GM19324 (cell line): ENCODE results near the gene BCDIN3D.

Experiments
- ATAC-seq: cut with Tn5 transposase; IDR thresholded peaks from one replicate; pipeline ENCODE4 v1.9.1; 2021; ENCODE audit warnings: mild to moderate bottlenecking, moderate library complexity; ENCODE audit not compliant: unreplicated experiment, low FRiP score

The BCDIN3D gene

DNA sequence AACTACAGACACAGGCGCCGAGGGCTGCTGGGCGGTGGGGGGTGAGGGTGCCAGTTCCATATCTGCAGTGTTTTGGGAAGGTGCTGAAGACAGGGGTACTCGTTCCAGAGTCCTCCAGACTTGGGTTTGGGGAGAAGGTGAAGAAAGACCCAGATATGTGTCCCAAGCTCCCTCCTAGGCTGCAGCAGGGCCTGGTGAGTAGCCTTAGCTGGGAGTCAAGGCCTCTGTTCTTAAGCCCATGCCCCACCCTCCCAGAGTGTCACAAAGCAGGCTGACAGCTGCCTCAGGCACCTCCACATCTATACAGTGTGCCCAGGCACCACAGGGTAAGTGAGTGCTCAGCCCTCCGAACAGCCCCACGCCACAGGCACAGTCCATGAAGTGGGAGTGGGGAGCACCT lies 19.0 kb downstream of the BCDIN3D start:
- ATAC-seq: no peak

GRCh38 chr12:49823350-49823749 lies 19.6 kb downstream of the BCDIN3D start:
- ATAC-seq: no peak

DNA sequence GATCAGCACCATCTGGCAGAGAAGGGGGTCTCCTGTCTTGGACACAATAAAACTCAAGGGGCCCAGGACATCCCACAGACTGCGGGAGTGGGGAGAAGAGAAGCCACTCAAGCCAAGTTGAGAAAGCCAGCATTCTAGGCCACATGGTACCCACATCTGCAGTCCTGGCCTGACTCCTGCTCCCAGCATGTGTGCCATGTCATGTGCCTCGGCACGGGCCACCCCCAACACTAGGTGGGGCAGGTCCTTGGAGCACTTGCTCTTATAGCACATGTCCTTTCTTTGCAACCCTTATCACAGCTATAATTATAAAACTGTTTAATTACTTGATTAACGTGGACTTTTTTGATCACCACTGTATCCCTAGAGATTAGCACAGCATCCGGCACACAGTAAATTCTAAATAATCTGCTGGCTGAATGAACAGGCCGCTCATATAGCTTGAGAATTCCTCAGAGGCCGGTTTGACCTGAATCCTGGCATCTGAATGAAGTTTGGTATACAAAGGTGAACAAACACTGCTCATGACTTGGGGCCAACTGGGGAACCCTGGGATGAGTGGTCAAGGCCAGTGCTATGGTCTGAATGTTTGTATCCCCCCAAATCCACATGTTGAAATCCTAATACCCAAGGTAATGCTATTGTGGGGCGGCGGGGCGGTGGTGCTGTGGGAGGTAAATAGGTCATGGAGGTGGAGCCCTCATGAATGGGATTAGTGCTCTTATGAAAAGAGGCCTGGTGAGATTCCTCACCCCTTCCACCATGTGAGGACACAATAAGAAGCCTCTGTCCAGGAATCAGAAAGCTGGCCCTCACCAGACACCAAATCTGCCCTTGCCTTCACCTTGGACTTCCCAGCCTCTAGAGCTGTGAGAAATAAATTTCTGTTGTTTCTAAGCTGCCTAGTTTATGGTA lies 21.3 kb downstream of the BCDIN3D start:
- no peak for ATAC-seq

DNA sequence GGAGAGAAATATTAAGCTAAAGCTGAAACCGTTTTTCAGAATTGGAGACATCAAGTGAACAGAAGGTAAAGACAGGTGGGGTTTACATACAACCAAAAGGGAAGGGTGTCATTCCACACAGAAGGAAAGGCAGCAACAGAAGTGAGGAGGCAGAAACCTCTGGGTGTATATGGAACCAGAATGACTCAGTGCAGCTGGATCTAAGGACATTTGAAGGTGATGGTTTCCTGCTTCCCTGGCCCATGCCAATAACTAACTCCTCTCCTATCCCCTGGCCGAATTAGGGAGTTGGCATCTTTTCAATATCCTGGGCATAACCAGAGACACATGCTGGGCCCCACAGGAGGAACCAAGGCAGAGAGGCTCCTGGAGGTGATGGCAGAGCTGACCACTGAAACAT lies 23.1 kb downstream of the BCDIN3D start:
- no peak for ATAC-seq

DNA sequence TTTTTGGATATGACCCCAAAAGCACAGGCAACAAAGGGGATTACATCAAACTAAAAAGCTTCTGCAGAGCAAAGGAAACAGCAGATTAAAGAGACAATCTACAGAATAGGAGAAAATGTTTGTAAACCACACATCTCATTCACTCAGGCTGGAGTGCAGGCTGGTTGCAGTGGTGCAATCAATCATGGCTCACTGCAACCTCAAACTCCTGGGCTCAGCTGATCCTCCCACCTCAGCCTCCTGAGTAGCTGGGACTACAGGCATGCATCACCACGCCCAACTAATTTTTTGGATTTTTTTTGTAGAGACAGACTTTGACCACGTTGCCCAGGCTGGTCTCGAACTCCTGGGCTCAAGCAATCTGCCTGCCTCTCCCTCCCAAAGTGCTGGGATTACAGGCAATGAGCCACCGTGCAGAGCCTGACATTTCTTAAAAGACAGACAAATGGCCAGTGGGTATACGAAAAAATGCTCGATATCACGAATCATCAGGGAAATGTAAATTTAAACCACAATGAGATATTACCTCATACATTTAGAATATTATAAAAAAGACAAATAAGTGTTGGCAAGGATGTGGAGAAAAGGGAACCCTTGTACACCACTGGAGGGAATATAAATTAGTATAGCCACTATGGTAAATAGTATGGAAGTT lies 24.5 kb downstream of the BCDIN3D start:
- no peak for ATAC-seq

DNA sequence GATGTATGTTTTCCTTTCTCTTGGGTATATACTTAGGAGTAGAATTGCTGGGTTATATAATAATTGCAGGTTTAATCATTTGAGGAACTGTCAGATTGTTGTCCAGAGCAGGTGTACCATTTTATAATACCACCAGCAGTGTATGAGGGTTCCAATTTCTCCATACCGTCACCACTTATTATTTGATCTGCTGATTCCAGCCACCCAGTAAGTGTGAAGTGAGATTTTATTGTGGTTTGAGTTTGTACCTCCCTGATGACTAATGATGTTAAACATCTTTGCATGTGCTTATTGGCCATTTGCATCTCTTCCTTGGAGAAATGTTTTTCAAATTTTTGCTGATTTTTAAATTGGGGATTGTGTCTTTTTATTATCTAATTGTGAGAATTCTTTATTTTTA lies 29.8 kb downstream of the BCDIN3D start:
- ATAC-seq: no peak

GRCh38 chr12:49811961-49812401 lies 30.9 kb downstream of the BCDIN3D start:
- no peak for ATAC-seq

- no peak for ATAC-seq
These were observed 31.8 kb downstream of the BCDIN3D start for GRCh38 chr12:49811136-49811535.

GRCh38 chr12:49809906-49810389 lies 33.0 kb downstream of the BCDIN3D start:
- ATAC-seq: no peak

GRCh38 chr12:49809381-49809905 lies 33.5 kb downstream of the BCDIN3D start:
- ATAC-seq: no peak

- no peak for ATAC-seq
These were observed 34.1 kb downstream of the BCDIN3D start for GRCh38 chr12:49808686-49809380.

GRCh38 chr12:49807991-49808580 lies 34.8 kb downstream of the BCDIN3D start:
- no peak for ATAC-seq

DNA sequence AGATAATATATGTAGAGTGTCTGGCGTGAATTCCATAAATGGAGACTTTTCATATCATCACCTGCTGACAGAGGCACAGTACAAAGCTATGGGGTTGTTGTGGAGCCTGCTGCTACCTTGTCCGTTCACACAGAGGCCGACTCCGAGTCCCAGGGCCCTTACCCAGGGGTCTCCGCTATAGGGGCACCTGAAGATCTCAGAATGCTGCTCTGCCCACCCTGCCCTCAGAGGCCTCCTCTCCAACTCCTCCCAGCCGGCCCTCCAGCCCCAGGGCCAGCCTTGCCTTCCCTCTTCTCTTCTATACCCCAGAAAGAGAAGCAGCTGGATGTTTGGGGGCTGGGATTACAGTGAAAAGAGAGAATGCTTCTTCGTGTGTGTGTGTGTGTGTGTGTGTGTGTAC lies 36.0 kb downstream of the BCDIN3D start:
- no peak for ATAC-seq

DNA sequence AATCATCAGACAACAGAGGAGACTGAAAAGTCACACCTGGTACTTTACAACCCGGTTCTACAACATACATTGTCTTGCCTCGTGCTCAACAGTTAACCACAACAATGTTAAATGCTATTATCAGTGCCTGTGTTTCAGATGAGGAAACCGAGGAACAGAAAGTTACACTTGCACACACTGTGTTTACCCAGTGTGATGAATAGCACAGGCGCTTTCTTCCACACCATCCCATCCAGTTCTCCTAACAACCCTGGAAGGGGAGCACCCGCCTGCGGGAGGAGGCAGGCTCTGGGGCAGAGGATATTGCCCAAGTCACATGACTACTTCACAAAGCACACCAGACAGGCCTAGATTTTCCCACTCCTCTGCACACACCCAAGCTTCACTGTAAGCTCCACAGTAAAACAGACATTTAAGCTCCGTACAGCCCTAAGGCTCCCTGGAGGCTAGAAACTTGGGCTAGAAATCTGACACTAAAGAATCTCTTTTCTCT lies 36.5 kb downstream of the BCDIN3D start:
- no peak for ATAC-seq

DNA sequence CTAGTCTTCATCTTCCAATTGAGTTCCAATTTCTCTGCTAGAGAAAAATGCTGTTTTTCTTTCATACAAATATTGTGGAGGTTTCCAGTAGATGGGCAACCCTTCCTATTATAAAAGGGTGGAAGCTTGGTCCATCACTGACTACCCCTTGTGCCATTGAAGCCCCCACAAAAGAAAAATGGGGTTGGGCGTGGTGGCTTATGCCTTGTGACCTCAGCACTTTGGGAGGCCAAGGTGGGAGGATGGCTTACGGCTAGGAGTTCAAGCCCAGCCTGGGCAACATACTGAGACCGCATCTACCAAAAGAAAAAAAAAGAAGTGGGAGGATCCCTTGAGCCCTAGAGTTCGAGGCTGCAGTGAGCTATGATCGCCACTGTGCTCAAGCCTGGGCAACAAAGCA lies 37.5 kb downstream of the BCDIN3D start:
- no peak for ATAC-seq

- no peak for ATAC-seq
These were observed 38.1 kb downstream of the BCDIN3D start for GRCh38 chr12:49804821-49805220.

GRCh38 chr12:49803693-49804450 lies 39.0 kb downstream of the BCDIN3D start:
- ATAC-seq: no peak

GRCh38 chr12:49801141-49802063 lies 41.5 kb downstream of the BCDIN3D start:
- ATAC-seq: no peak
